ENCODE results near the gene MMP20. TPM values are rescaled to one million over a fixed set of nuclear protein-coding genes. Genes with fewer than 3 reads are reported as not detected.

Gene MMP20
- total and polyA plus RNA-seq, 2 experiments from 2014 or later, result not detected

DNA sequence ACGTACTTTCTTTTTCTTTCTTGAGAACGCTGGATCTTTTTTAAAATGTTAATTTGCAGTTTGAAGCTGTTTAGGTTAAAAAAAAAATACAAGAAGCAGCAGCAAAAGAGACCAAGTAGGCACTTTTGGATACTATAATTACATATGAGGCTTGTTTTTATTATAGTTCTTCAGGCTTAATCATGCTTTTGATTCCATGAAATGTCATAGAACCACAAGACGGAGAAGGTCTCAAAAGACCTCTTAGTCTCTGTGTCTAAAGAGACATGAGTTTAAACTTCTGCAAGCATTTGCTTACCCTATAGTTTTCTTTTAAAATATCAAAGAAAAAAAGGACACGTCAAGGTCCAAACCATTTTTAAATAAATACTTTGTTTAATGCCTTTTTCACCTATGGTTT, 18.8 kb upstream of the MMP20 start:
- H3K4me3 Mint-ChIP-seq, result no peak overlapping the region

DNA sequence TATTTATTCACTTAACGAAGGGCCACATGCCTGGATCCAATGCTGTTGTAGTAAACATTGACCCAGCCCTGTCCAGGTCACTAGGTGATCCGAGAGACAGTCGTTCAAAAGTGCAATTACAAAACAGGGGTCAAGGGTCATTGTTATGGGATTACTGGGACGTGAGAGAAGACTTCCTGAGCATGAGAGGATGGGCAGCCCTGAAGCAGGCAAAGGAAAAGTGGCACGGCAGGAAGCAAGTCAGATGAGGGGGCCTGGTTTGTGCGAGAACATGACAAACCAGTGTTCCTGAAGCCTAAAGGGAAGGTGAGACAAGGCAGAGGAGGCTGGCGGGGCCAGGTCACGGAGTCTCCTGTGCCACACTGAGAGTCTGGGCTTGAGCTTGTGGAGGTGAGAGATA, 15.8 kb upstream of the MMP20 start:
- Histone ChIP-seq H3K27me3 (ENCODE audit: insufficient read depth) (no peaks in the 10 kb centered on the region), H3K27ac (ENCODE audit: low read depth) (no peak overlapping the region), H3K36me3 (ENCODE audit: insufficient read depth) (no peaks in the 10 kb centered on the region), H3K4me1 (ENCODE audit: insufficient read depth) (no peaks in the 10 kb centered on the region), H4K20me1 (replicated peaks; ENCODE audit: insufficient read depth) (no peaks in the 10 kb centered on the region), H3K79me2 (replicated peaks; ENCODE audit: insufficient read depth) (no peaks in the 10 kb centered on the region), H3K4me3 (no peak overlapping the region), H3F3A (replicated peaks; ENCODE audit: low read depth) (no peaks in the 10 kb centered on the region), H3K4me2 (no peak overlapping the region), H2AFZ (peak overlapping the region; percentile 85), H3K9me2 (ENCODE audit: insufficient read depth) (0 out of 2 replicates have a peak, but pooled peaks cover 3% of the 10 kb centered on the region)
- no peaks in the 10 kb centered on the region for H3K36me3 Mint-ChIP-seq (ENCODE audit: low read depth)
- H3K4me3 Mint-ChIP-seq, result no peak overlapping the region
- no peak for ATAC-seq
- H3K27ac Mint-ChIP-seq, result 0 out of 2 replicates have a peak overlapping the region, but pooled peaks have one; percentile 2
- DNase-seq (ENCODE audit: low spot score), result no peak
- no peaks in the 10 kb centered on the region for H3K9me3 Mint-ChIP-seq
- H3K4me1 Mint-ChIP-seq, result peaks cover 3% of the 10 kb centered on the region; the same call in 2 of the 3 replicates
- H3K27me3 Mint-ChIP-seq (ENCODE audit: insufficient read depth, low read depth, poor library complexity), result no peaks in the 10 kb centered on the region
- TF ChIP-seq EZH2phosphoT487 (IDR thresholded peaks at IDR 0.05; ENCODE audit: unreplicated experiment) (no peak), STAT1 (IDR thresholded peaks at IDR 0.05; ENCODE audit: unreplicated experiment) (no peak), JUNB (IDR thresholded peaks at IDR 0.05; ENCODE audit: unreplicated experiment) (no peak), NANOG (IDR thresholded peaks at IDR 0.05; ENCODE audit: borderline replicate concordance) (no peak), CREB1 (CRISPR knock-in tag; IDR thresholded peaks at IDR 0.05; ENCODE audit: low read depth) (no peak), ZNF331 (CRISPR knock-in tag; IDR thresholded peaks at IDR 0.05; ENCODE audit: low read depth) (no peak), POLR2AphosphoS5 (IDR thresholded peaks at IDR 0.05; ENCODE audit: low read depth) (no peak), EZH2 (IDR thresholded peaks at IDR 0.05; ENCODE audit: low read depth, unreplicated experiment) (no peak), ZNF114 (CRISPR knock-in tag; IDR thresholded peaks at IDR 0.05) (no peak)
- TF ChIP-seq, protein P1, sequence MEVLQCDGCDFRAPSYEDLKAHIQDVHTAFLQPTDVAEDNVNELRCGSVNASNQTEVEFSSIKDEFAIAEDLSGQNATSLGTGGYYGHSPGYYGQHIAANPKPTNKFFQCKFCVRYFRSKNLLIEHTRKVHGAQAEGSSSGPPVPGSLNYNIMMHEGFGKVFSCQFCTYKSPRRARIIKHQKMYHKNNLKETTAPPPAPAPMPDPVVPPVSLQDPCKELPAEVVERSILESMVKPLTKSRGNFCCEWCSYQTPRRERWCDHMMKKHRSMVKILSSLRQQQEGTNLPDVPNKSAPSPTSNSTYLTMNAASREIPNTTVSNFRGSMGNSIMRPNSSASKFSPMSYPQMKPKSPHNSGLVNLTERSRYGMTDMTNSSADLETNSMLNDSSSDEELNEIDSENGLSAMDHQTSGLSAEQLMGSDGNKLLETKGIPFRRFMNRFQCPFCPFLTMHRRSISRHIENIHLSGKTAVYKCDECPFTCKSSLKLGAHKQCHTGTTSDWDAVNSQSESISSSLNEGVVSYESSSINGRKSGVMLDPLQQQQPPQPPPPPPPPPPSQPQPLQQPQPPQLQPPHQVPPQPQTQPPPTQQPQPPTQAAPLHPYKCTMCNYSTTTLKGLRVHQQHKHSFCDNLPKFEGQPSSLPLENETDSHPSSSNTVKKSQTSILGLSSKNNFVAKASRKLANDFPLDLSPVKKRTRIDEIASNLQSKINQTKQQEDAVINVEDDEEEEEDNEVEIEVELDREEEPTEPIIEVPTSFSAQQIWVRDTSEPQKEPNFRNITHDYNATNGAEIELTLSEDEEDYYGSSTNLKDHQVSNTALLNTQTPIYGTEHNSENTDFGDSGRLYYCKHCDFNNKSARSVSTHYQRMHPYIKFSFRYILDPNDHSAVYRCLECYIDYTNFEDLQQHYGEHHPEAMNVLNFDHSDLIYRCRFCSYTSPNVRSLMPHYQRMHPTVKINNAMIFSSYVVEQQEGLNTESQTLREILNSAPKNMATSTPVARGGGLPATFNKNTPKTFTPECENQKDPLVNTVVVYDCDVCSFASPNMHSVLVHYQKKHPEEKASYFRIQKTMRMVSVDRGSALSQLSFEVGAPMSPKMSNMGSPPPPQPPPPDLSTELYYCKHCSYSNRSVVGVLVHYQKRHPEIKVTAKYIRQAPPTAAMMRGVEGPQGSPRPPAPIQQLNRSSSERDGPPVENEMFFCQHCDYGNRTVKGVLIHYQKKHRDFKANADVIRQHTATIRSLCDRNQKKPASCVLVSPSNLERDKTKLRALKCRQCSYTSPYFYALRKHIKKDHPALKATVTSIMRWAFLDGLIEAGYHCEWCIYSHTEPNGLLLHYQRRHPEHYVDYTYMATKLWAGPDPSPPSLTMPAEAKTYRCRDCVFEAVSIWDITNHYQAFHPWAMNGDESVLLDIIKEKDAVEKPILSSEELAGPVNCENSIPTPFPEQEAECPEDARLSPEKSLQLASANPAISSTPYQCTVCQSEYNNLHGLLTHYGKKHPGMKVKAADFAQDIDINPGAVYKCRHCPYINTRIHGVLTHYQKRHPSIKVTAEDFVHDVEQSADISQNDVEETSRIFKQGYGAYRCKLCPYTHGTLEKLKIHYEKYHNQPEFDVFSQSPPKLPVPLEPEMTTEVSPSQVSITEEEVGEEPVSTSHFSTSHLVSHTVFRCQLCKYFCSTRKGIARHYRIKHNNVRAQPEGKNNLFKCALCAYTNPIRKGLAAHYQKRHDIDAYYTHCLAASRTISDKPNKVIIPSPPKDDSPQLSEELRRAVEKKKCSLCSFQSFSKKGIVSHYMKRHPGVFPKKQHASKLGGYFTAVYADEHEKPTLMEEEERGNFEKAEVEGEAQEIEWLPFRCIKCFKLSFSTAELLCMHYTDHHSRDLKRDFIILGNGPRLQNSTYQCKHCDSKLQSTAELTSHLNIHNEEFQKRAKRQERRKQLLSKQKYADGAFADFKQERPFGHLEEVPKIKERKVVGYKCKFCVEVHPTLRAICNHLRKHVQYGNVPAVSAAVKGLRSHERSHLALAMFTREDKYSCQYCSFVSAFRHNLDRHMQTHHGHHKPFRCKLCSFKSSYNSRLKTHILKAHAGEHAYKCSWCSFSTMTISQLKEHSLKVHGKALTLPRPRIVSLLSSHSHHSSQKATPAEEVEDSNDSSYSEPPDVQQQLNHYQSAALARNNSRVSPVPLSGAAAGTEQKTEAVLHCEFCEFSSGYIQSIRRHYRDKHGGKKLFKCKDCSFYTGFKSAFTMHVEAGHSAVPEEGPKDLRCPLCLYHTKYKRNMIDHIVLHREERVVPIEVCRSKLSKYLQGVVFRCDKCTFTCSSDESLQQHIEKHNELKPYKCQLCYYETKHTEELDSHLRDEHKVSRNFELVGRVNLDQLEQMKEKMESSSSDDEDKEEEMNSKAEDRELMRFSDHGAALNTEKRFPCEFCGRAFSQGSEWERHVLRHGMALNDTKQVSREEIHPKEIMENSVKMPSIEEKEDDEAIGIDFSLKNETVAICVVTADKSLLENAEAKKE (CRISPR knock-in tag; IDR thresholded peaks at IDR 0.05), result no peak
- TF ChIP-seq, protein P2, sequence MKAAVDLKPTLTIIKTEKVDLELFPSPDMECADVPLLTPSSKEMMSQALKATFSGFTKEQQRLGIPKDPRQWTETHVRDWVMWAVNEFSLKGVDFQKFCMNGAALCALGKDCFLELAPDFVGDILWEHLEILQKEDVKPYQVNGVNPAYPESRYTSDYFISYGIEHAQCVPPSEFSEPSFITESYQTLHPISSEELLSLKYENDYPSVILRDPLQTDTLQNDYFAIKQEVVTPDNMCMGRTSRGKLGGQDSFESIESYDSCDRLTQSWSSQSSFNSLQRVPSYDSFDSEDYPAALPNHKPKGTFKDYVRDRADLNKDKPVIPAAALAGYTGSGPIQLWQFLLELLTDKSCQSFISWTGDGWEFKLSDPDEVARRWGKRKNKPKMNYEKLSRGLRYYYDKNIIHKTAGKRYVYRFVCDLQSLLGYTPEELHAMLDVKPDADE (IDR thresholded peaks at IDR 0.05), result no peak
- TF ChIP-seq, protein P3, sequence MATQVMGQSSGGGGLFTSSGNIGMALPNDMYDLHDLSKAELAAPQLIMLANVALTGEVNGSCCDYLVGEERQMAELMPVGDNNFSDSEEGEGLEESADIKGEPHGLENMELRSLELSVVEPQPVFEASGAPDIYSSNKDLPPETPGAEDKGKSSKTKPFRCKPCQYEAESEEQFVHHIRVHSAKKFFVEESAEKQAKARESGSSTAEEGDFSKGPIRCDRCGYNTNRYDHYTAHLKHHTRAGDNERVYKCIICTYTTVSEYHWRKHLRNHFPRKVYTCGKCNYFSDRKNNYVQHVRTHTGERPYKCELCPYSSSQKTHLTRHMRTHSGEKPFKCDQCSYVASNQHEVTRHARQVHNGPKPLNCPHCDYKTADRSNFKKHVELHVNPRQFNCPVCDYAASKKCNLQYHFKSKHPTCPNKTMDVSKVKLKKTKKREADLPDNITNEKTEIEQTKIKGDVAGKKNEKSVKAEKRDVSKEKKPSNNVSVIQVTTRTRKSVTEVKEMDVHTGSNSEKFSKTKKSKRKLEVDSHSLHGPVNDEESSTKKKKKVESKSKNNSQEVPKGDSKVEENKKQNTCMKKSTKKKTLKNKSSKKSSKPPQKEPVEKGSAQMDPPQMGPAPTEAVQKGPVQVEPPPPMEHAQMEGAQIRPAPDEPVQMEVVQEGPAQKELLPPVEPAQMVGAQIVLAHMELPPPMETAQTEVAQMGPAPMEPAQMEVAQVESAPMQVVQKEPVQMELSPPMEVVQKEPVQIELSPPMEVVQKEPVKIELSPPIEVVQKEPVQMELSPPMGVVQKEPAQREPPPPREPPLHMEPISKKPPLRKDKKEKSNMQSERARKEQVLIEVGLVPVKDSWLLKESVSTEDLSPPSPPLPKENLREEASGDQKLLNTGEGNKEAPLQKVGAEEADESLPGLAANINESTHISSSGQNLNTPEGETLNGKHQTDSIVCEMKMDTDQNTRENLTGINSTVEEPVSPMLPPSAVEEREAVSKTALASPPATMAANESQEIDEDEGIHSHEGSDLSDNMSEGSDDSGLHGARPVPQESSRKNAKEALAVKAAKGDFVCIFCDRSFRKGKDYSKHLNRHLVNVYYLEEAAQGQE (IDR thresholded peaks at IDR 0.05; ENCODE audit: unreplicated experiment), result no peak

More for the DNA sequence above, 18.8 kb upstream of the MMP20 start:
- Mint-ChIP-seq H3K4me1 (peaks cover 3% of the 10 kb centered on the region; the same call in 2 of the 3 replicates), H3K27me3 (ENCODE audit: insufficient read depth, low read depth, poor library complexity) (peaks cover 2% of the 10 kb centered on the region), H3K36me3 (ENCODE audit: low read depth) (no peaks in the 10 kb centered on the region; the same call in 2 of the 3 replicates), H3K9me3 (peaks cover 2% of the 10 kb centered on the region; the same call in 2 of the 3 replicates), H3K27ac (no peak overlapping the region)
- no peaks in the 10 kb centered on the region for H4K20me1 ChIP-seq (replicated peaks; ENCODE audit: insufficient read depth)
- H3K36me3 ChIP-seq (ENCODE audit: insufficient read depth), result no peaks in the 10 kb centered on the region
- H3K27me3 ChIP-seq (ENCODE audit: insufficient read depth), result no peaks in the 10 kb centered on the region
- no peak overlapping the region for H2AFZ ChIP-seq
- 0 out of 2 replicates have a peak, but pooled peaks cover 3% of the 10 kb centered on the region for H3K9me2 ChIP-seq (ENCODE audit: insufficient read depth)
- no peak overlapping the region for H3K4me3 ChIP-seq
- H3K4me1 ChIP-seq (ENCODE audit: insufficient read depth), result no peaks in the 10 kb centered on the region
- H3K79me2 ChIP-seq (replicated peaks; ENCODE audit: insufficient read depth), result no peaks in the 10 kb centered on the region
- ATAC-seq (no peak), DNase-seq (ENCODE audit: low spot score) (no peak)
- no peak for TF ChIP-seq EZH2phosphoT487 (IDR thresholded peaks at IDR 0.05; ENCODE audit: unreplicated experiment)
- H3F3A ChIP-seq (replicated peaks; ENCODE audit: low read depth), result no peaks in the 10 kb centered on the region
- no peak overlapping the region for H3K27ac ChIP-seq (ENCODE audit: low read depth)
- H3K4me2 ChIP-seq, result no peak overlapping the region
